Epidermal melanocyte (primary cell): ENCODE data around the gene SOBP.

Source experiments
- DNase-seq: peaks from one replicate; pipeline ENCODE4 v3.0.0; 2011; ENCODE audit warnings: low spot score; ENCODE audit not compliant: insufficient read length

Gene SOBP

DNA sequence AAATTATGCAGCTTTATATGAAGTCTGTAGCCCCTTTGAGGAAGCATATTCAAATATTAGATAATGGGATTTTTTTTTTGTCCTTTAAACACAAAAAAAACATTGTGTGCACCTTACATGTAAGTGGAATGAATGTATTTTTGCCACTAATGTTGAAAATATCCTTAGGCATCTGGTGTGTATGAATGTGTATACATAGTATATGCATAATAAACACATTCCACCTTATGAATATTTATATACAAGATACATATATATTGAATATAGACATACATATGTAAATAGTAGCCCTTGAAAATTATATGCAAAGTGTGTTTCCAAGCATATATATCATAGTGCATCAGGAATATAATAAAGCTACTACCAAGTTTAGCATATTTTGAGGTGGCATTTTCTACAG is 94.8 kb downstream of the SOBP start:
- no peak for DNase-seq

DNA sequence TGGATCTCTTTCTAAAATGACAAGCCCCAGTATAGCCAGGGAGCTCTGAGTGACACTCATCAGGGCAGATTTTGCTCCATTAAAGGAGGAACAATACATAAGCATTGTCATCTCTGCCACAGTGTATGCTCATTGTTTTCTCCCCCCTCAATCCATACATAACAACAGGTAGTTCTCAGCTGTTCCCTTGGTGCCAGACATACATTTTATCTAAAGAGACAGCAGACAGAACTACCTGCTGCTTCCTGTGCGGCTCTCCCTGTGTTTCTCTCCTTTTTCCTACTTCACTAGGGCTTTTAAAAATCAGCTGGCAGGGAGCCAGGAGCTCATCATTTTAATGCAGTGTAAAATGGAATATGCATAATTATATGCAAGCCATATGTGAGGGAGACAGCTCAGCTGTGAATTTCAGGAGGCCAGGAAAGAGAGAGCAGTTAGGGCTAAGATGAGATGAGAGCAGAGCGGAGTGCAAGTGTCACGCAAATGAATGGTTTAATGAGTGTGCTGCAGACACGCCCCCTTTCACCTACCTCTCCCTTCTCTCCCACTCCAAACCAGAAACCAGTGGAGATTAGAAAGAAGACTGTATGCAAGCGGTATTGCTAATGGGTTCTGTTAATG is 96.0 kb downstream of the SOBP start:
- DNase-seq = no peak

DNA sequence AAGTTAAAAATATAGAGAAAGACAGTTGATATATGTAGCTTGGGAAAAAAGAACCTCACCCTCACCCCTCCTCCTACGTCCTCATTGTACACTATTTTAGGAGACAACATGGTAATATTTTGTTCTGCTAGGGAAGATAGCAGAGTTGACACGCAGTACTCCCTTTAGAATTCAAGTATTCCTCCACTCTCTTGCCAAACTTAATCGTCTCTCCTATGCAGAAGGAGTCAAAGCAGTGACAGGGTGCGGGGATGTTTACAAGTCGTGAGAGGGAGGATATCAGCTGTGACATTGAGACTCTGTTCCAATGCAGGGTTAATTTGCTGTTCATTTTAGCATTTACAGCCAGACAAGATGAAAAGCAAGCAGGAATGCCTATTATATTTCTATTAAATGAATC is 97.5 kb downstream of the SOBP start:
- no peak for DNase-seq

DNA sequence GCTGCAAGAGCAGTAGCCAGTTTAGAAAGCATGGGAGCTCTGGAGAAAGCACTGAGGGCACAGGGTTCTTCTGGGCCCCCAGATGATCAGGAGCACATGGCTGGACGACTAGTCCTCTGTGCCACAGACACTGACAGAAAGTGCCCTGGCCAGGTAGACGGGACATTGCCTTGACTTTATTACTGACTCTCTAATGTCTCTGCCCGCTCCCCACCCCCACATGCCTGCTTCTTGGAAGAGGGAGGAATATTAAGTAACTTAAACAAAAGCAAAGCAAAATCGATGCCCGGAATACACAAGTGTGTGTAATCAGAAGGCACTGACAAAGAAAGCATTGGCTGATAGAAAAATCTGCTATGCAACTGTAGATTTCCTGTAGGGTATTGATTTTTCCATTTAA is 99.3 kb downstream of the SOBP start:
- DNase-seq = no peak

DNA sequence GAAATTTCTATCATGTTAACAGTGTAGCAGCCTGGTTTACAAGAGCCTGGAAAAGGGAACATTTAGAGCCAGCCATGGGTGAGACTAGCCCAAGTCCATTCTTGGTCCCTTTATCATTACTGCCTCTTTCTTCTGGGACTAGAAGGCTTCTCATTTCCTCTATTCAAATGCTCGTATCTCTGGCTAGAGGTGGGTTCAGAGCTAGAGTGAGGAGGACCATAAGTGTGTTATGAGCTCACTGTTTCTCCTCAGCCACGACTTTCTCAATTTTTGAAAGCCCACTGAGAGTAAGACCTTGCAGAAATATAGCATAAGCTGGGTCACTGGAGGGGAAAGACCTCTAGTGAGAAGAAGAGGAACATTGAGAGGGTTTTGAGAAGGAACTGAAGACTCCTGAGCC is 100.0 kb downstream of the SOBP start:
- DNase-seq = no peak

DNA sequence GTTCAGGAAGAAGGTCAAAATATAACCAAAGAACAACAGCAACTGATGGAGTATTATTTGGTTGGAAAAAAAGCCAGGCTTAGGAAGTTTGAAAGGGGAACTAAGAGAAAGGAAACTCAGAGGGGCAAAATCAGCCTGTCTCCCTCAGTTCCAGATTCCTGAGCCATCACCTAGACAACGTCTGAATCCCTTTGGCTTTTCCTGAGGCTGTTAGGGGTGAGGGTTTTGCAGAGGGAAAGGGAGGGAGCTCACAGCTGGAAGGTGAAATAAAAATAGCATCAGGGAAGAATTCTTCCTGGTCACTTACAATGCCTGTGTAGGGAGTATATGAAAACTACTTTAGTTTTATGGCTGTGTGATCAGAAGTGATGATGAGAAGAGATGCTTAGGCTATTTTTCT is 100.5 kb downstream of the SOBP start:
- no peak for DNase-seq

DNA sequence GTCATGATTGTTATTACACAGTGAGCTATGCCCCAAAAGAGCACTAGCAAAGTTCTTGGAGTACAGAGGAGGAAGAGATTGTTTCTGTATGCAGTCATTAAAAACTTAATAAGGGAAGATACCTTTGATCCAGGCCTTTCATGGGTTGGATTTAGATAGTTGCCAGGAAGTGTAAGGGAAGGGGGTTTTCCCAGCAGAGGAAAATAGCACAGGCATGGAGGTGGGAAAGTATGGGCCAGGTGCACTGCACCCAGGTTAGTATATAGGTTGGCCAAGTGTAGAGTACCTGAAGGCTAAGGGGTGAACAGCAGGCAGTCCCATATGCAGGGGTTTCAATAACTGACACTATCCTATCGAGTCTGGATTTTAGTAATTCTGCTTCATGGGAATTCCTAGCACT is 101.4 kb downstream of the SOBP start:
- DNase-seq = no peak

DNA sequence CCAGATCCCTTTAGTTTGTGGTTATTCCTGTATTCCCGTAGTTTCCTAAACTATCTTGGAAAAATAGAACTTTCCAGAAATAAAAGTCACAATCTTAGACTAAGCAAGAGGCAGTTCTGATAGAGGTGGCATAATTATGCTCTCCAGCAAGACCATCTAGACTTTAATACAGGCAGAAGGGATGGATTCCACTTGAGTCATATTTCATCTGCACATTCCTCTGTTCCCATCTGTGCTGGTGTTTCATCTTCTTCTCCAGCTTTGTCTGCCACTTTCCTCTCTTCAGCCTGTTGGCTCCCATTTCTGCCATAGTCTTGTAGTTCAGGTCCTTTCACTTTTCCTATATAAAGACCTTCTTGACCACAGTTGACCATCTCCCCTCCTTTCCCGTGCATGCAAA is 102.9 kb downstream of the SOBP start:
- no peak for DNase-seq

DNA sequence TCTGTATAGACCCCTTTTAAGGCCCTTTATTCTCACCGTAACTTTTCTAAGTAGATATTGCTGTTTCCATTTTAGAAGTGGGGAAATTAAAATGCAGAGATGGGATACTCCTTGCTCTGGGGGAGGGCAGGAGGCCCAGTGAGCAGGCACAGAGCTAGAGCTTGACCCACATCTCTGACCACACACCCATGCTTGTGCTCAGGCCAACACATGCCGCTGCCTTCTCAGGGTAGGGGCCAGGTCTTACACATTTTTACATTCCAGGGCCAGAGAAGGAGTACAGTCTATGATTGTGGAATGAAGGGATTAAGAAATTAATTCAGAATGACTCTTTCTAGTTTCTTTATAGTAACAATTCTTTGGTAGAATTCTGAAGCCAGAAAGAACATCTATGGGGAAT is 104.8 kb downstream of the SOBP start:
- DNase-seq = no peak

DNA sequence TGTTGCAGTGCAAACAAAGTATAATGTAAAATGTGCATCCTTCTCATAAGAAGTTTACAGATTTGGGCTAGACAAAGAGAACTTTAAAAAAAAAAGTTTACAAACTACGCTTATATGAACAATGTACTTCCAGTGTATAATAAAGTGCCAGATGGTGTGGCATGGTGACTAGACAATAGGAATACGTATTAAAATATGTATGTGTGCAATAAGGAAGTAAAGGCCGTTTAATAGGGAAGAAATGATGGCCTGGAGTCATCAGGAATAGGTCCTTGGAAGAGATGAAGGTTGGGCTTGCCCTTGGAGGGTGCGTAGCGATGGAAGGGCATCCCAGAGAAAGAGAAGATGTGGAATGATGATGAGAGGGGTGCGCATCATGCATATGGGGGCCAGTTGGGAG is 108.2 kb downstream of the SOBP start:
- no peak for DNase-seq

DNA sequence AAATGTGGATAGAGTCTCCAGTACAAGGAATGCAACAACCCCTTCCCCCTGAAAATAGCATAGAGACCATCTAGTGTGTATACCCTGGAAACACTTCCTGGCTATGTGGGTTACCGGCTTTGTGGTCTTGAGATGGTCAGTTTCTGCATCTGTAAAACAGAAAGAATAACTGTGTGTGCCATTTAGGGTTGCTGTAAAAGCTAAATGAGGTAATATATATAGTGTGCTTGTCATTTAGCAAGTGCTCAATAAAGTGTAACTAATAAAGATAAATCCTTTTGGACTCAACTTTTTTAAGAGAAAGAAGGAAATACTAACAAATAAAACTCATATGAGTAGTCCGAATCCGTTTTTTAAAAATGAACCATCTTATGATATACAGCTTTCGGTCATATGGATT is 109.1 kb downstream of the SOBP start:
- DNase-seq = no peak

DNA sequence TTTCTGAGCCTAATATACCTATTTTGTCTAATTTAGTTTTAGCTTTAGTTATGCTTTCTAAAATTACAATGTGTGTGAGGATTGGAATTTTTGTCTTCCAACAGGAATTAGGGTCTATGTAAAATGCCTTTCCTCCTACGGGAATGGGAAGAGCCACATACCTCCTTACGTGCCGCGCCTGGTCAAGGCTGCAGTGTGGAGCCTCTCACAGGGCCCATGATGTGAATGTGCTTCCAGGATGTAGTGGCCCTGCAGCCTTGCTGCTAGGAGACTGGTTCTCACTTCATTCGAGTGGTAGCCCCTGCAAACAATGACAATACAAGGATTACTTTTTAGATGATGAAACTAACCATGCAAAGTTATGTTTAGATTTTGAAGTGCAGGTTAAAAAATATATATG is 110.2 kb downstream of the SOBP start:
- DNase-seq = no peak

DNA sequence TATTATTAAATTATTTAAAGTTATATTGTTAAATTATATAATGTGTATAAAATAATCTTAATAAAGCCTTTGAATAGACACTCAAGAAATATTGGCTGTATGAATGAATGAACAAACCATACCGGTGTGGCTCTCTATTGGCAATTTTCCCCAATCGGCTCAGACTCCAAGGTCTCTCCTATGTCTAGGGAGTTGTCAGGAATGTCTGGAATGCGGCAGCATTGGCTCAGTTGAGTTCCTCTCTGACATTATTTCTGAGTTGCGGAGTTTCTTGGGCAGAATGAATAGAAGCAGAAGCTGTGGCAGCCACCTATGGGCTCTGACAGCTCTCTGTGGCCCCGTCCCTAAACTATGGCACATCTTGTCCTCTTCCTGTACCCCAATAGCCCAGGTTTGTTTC is 111.0 kb downstream of the SOBP start:
- no peak for DNase-seq

DNA sequence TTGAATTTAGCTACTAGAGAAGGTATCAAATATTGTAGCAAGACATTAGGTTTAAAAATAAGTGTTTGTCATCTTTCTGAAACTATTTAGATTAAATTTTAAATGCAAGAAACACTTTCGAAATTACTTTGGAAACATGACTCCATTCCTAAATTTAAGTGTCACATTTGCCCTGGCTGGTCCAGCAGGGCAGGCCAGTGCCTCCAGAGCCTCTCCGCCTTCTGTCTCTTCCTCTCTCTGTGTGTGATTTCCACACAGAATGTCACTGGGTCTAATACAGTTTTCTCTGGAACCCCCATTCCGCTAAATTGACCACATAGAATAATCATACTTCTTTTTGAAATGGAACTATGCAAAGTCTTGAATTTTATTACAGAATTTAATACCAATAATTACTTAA is 111.5 kb downstream of the SOBP start:
- DNase-seq = no peak

DNA sequence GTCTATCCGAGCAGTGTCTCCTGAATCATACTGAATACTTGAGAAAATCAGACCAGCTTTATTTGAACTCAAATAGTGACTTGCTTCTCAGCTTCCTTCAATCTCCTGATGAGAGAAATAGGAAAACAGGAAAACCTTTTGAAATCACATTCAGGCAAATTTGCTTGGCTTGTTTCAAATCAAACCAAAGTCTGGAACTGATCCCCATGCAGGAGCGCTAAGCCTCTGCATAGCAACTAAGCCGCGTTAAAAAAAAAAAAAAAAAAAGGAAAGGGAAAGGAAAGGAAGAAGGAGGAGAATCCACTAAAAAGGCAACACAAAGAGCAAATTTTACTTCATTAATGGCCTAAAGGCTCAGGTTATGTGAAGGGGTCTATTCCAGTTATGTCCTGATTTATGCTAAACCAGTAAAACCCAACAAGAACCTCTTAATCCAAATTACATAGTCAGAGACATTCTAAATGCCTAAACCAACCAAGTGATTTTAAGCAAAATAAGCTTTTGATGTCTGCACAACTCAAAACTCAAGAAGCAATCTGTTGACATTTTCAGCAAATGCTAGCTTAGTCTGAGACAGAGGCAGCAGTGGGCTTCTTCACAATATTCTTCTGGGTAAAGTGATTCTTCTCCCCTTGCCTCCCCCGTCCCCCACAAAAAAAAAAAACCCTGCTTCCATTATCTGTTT is 112.5 kb downstream of the SOBP start:
- DNase-seq = no peak

DNA sequence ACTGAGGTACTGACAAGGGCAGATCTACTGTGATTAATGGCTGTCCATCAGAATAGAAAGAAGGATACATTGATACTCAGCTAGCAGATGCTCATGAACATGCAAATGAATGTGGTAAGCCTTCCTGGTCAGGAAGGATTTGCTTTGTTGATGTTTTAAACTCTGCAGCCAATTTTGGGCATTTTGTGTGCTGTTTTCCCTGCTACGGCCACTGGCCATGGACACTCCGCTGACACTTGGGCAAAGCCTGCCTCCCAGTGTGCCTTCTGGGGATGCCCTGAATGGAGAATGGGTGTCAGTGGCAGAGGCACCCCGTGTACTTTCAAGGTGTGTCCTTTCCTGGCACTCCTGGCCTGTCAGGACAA is 113.1 kb downstream of the SOBP start:
- DNase-seq = no peak

DNA sequence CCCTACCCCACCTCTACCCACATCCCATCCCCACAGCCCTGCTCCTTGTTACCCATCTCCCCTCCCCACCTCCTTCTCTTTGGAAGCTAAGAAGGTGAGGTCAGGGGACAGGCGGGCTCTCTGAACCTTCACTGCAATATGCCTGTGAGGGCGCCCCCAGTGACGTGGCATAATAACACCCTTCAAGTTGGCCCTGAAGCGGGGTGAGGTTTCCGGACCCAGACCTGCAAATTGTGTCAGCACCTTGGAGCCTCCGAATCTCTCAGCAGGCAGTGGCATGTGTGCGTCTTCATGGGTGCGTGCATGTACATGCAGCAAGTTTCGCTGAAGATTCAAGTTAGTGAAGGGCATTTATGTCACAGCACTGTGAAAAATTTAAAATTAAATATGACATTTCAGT is 114.6 kb downstream of the SOBP start:
- DNase-seq = no peak

DNA sequence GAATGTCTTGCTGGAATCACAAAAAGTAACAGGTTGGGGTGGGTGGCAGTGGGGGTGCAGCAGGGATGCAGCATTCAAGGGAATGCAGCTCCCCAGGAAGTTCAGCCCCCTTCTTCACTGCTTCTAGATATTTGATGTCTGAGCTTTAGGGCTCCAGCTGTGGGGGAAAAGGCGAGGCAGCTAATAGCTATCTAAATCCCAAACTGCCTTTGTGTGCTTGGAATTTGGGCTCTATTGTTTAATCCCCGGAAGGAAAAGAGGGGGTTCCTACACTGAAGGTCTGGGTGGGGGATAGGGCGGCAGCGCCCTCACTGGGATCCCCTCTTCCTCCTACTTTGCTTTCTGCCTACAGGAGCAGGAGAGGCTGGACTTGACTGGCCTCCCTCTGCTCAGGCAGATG is 116.5 kb downstream of the SOBP start:
- no peak for DNase-seq

DNA sequence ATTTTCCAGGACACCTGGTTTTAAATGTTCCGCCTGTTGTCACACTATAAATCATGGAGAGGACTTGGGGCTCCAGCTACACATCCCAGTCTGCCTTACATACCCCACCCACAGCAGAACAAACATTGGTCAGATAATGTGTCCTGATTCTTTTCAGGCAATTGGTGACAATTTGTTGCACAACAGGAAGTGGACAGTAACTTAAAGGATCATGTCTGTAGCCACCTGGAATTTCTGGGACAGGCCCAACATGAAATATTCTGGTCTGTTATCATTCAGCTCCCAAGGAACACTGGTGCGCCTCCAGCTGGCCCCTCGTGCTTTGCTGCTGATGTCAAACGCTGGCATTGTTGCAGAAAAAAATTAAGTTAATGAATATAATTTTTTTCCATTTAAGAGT is 117.2 kb downstream of the SOBP start:
- no peak for DNase-seq

DNA sequence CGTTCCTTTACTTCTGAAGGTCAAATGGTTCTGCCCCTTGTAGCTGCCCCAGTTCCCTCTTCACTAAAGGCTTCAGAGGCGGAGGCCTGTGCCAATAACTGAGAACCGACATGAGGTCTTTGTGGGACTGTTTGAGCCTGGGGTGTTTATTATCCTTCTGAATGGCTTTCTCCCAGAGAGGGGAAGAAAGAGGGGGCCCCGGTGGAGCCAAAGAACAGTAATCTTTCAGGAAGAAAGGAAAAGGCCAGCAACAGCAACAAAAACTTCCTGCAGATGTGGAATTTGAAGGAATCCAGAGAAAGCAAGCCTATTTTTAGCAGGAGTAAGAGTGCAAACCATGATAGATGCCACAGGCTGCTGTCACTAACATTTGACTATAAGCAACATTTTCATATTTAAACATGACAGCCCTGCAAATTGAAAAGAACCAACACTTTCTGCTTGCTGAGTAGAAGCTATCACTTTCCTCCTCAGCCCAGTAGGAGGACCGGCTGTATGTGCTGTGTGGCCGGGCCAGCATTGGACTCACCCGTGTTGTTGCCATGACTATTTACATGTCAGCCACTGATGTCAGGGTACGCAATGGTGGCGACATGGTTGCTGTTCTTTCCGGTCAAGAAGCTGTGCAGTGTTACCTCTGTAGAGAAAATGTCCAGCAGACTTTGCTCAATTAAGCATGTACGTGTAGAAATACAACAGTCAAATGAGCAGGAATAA is 121.3 kb downstream of the SOBP start:
- DNase-seq = no peak

DNA sequence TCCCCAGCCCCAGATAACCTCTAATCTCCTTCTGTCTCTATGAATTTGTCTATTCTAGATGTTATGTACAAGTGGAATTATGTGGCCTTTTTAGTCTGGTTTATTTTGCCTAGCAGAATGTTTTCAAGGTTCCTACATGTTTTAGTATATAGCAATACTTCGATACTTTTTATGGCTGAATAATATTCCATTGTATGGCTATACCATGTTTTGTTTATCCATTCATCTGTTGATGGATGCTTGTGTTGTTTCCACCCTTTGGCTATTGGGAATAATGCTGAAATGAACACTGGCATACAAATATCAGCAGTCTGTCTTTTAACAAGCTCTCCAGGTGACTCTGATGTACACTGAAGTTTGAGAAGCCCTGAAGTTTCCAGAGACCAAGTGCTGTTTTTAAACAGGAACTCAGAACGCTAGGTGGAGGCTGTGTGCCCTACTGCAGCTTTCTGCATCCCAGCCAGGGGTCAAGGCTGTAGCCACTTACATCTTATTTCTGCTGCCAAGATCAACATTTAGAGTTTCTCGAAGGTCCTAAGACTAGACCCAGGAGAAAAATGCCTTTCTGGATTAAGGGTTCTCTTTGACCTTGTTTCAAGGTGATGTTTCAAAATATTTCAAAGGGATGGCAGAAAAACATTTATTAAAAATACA is 123.0 kb downstream of the SOBP start:
- no peak for DNase-seq

DNA sequence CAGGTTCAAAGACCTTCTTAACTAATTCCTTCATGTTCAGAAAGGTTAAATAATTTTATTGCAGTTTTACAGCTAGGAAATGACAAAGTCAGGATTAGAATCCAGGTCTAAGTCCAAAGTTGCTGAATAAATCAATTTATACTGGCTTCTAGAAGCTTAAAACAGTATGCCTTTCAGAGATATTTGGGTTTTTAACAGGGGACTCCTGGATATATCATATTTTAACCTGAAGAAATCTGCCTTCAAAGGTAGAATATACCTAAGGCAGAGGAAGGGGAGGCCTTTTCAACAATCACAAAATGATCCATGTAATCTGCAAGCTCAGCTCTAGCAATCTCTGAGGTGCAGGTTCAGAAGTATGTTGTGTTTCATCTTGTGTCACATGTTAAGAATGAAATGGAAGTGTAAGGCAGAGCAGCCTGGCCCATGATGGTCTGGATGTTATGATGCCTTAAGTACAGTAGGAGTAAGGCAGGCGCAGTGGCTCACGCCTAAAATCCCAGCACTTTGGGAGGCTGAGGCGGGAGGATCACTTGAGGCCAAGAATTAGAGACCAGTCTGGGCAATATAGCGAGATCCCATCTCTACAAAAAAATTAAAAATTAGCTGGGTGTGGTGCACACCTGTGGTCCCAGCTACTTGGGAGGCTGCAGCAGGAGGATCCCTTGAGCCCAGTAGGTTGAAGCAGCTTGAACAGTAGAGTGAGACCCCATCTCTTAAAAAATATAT is 123.9 kb downstream of the SOBP start:
- no peak for DNase-seq
